GM12878 (cell line): ENCODE data around the gene MYO1D. TPM values are rescaled to one million over a fixed set of nuclear protein-coding genes. Genes with fewer than 3 reads are reported as not detected.

Source experiments
- ATAC-seq: fragments of 200-7000 bp; cut with Tn5 transposase; 3 replicates; pipeline ENCODE4 v1.9.1; 2020; ENCODE audit warnings: mild to moderate bottlenecking, moderate library complexity
- BruUV-seq: library from RNA; stranded (reverse); fragments of 400-500 nt; replicated peaks from 2 replicates; lab custom pipeline; 2021; lab: Mats Ljungman, UMichigan
- CTCF ChIA-PET: fragments of 300-600 bp; sonication (Branson Sonifier 250); formaldehyde crosslinking; extraction: SDS; loops from one replicate; lab custom pipeline; 2021; ENCODE audit warnings: inconsistent platforms; lab: Yijun Ruan, JAX
- POLR2A ChIA-PET: fragments of 350-600 bp; formaldehyde crosslinking; extraction: SDS; loops from one replicate; lab custom pipeline; 2021; ENCODE audit warnings: inconsistent platforms; lab: Charles Lee
- RAD21 ChIA-PET: fragments of 300-600 bp; sonication (Branson Sonifier 250); formaldehyde crosslinking; loops from one replicate; lab custom pipeline; 2023; ENCODE audit warnings: antibody characterized with exemption; ENCODE audit not compliant: unreplicated experiment; lab: Charles Lee
- SMC1A ChIA-PET: fragments of 300-600 bp; sonication (Branson Sonifier 250); formaldehyde crosslinking; loops from one replicate; lab custom pipeline; 2023; ENCODE audit not compliant: unreplicated experiment, uncharacterized antibody; lab: Charles Lee
- DNase-seq: peaks from one replicate; pipeline ENCODE4 v3.0.0-alpha.2; 2011; ENCODE audit warnings: low read depth, low spot score
- FAIRE-seq: peaks from 3 replicates; lab custom pipeline; 2011; peaks lifted over from hg19 to GRCh38; lab: Jason Lieb, UNC
- H2AFZ ChIP-seq: 2 replicates; pipeline ENCODE4 v1.6.0; 2011; ENCODE audit warnings: low read depth, low read length, control low read depth; ENCODE audit not compliant: control insufficient read depth
- H3K27ac ChIP-seq: 2 replicates; pipeline ENCODE4 v1.5.1; 2011; ENCODE audit warnings: control low read depth; ENCODE audit not compliant: control insufficient read depth, insufficient read depth
- H3K27me3 ChIP-seq, 2 experiments: replicated peaks in 1 of 2; 2 replicates each; pipeline versions ENCODE4 v1.6.0 to v1.6.1; 2011; ENCODE audit warnings: low read length in 1 of 2; ENCODE audit not compliant: control insufficient read depth in 2 of 2, insufficient read depth in 2 of 2
- H3K36me3 ChIP-seq, 2 experiments: 2 replicates each; pipeline ENCODE4 v1.5.1; 2011; ENCODE audit warnings: low read length in 1 of 2; ENCODE audit not compliant: control insufficient read depth in 2 of 2, insufficient read depth in 2 of 2
- H3K4me1 ChIP-seq: 2 replicates; pipeline ENCODE4 v1.6.1; 2011; ENCODE audit warnings: mild to moderate bottlenecking, low read length, moderate library complexity, mixed read lengths; ENCODE audit not compliant: control insufficient read depth, insufficient read depth
- H3K4me2 ChIP-seq: 2 replicates; pipeline ENCODE4 v1.6.0; 2011; ENCODE audit warnings: control low read depth; ENCODE audit not compliant: control insufficient read depth, insufficient read depth
- H3K4me3 ChIP-seq: fragments of 200-600 bp; sonication (generic); 2 replicates; pipeline ENCODE4 v1.5.1; 2016
- H3K79me2 ChIP-seq: 2 replicates; pipeline ENCODE4 v1.6.0; 2011; ENCODE audit warnings: low read length; ENCODE audit not compliant: control insufficient read depth, insufficient read depth
- H3K9ac ChIP-seq: 2 replicates; pipeline ENCODE4 v1.8.0; 2011; ENCODE audit warnings: low read length, control low read depth, mixed read lengths; ENCODE audit not compliant: control insufficient read depth, insufficient read depth
- H3K9me3 ChIP-seq: replicated peaks from 3 replicates; pipeline ENCODE4 v1.5.1; 2011; ENCODE audit warnings: mild to moderate bottlenecking, low read length; ENCODE audit not compliant: control insufficient read depth, insufficient read depth
- H4K20me1 ChIP-seq: 2 replicates; pipeline ENCODE4 v1.6.0; 2011; ENCODE audit not compliant: control insufficient read depth, insufficient read depth
- CHD4 ChIP-seq: fragments of 200-600 bp; sonication (generic); IDR thresholded peaks from 2 replicates; pipeline ENCODE4 v1.6.1; 2016; ENCODE audit warnings: mild to moderate bottlenecking
- MXI1 ChIP-seq: fragments of 150-350 bp; IDR thresholded peaks from 2 replicates; pipeline ENCODE4 v1.6.1; 2011; ENCODE audit warnings: low read depth, mild to moderate bottlenecking, inconsistent platforms, low read length, improper control_type of control experiment
- SMARCA5 ChIP-seq: fragments of 450-650 bp; IDR thresholded peaks from 2 replicates; pipeline ENCODE4 v1.6.1; 2017; ENCODE audit warnings: mild to moderate bottlenecking
- SMC3 ChIP-seq: IDR thresholded peaks from 2 replicates; pipeline ENCODE4 v1.6.1; 2011; ENCODE audit warnings: low read length, improper control_type of control experiment, borderline replicate concordance
- YY1 ChIP-seq: IDR thresholded peaks from 2 replicates; pipeline ENCODE4 v1.6.1; 2011; ENCODE audit warnings: low read depth, mild to moderate bottlenecking, low read length
- WGBS: methylation state at CpG from one replicate; pipeline ENCODE4 v1.1.6; 2016; ENCODE audit warnings: low lambda C conversion rate; ENCODE audit not compliant: insufficient replicate concordance, insufficient coverage; ENCODE audit errors: missing lambda C conversion rate; 5-methylcytosine and 5-hydroxymethylcytosine counted together
- in situ Hi-C: fragments of 300-500 bp; cut with MboI; formaldehyde crosslinking; loops from 9 replicates; pipeline ENCODE4 v1.14.3; 2018; ENCODE audit warnings: mixed read lengths
- intact Hi-C: fragments of 100-400 bp; cut with micrococcal nuclease; formaldehyde crosslinking; loops from one replicate; pipeline ENCODE4 v1.14.2; 2022; ENCODE audit not compliant: unreplicated experiment
- polyA plus RNA-seq, 11 experiments: library from polyadenylated mRNA; depleted of rRNA in 4 of 11; unstranded in 6 of 11; stranded (reverse) in 5 of 11; fragments of >200 nt; fragmentation: Nextera tagmentation in 4 of 11; fragmentation: Illumina TruSeq in 1 of 11; extraction: Ambion mirVana in 4 of 11; extraction: Trizol in 1 of 11; gene quantifications; 1 replicate in 1 of 11; 2 replicates in 10 of 11; pipeline versions ENCODE4 v1.2.1 to v1.2.3, GENCODE V29; 2011 to 2016; ENCODE audit warnings: inconsistent platforms in 2 of 11, missing spikeins in 2 of 11, low read depth in 1 of 11
- total RNA-seq, 4 experiments: library from RNA; depleted of rRNA in 3 of 4; stranded (reverse); fragments of >200 nt in 3 of 4; fragmentation: Illumina TruSeq in 1 of 4; extraction: Trizol in 1 of 4; gene quantifications; 2 replicates each; pipeline versions ENCODE4 v1.2.1 to v1.2.3, GENCODE V29; 2013 to 2021
- TF ChIP-seq, protein P1 (sequence below): fragments of 450-650 bp; IDR thresholded peaks from 2 replicates; pipeline ENCODE4 v1.6.1; 2017; ENCODE audit warnings: mild to moderate bottlenecking, moderate library complexity
- TF ChIP-seq, protein P2 (sequence below): fragments of 450-650 bp; IDR thresholded peaks from 2 replicates; pipeline ENCODE4 v1.6.1; 2017; ENCODE audit warnings: mild to moderate bottlenecking, low read depth, inconsistent platforms; ENCODE audit not compliant: poor library complexity, severe bottlenecking

Gene MYO1D
- total and polyA plus RNA-seq, 10 of the 15 experiments (the other 5 are each of a cell fraction or from before 2014, with no cell fraction given) = 1.8 to 37.7 (median 25.4) TPM

DNA sequence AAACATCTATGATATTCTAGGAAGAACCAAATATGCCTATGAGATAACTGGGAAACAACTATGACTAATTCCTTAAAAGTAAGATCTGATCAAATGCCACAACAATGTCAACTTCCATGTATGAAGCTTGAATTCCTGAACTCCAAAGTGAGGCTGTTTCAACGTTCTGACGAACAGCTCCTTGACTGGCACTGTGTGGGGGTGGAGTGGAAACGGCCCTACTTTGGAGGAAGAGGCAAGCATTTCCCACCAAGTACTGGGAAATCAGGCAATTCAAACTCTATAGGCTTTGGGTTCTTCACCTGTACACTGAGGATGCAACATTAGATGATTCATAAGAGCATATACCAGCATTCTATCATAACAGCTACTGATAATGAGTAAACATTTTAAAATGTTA, 203.0 kb downstream of the MYO1D start:
- Histone ChIP-seq H4K20me1 (no peaks in the 10 kb centered on the region), H3K27me3 (no peaks in the 10 kb centered on the region)
- TF ChIP-seq, protein P1, sequence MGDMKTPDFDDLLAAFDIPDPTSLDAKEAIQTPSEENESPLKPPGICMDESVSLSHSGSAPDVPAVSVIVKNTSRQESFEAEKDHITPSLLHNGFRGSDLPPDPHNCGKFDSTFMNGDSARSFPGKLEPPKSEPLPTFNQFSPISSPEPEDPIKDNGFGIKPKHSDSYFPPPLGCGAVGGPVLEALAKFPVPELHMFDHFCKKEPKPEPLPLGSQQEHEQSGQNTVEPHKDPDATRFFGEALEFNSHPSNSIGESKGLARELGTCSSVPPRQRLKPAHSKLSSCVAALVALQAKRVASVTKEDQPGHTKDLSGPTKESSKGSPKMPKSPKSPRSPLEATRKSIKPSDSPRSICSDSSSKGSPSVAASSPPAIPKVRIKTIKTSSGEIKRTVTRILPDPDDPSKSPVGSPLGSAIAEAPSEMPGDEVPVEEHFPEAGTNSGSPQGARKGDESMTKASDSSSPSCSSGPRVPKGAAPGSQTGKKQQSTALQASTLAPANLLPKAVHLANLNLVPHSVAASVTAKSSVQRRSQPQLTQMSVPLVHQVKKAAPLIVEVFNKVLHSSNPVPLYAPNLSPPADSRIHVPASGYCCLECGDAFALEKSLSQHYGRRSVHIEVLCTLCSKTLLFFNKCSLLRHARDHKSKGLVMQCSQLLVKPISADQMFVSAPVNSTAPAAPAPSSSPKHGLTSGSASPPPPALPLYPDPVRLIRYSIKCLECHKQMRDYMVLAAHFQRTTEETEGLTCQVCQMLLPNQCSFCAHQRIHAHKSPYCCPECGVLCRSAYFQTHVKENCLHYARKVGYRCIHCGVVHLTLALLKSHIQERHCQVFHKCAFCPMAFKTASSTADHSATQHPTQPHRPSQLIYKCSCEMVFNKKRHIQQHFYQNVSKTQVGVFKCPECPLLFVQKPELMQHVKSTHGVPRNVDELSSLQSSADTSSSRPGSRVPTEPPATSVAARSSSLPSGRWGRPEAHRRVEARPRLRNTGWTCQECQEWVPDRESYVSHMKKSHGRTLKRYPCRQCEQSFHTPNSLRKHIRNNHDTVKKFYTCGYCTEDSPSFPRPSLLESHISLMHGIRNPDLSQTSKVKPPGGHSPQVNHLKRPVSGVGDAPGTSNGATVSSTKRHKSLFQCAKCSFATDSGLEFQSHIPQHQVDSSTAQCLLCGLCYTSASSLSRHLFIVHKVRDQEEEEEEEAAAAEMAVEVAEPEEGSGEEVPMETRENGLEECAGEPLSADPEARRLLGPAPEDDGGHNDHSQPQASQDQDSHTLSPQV = no peak
- TF ChIP-seq YY1 = no peak
- no peak for TF ChIP-seq CHD4
- TF ChIP-seq SMARCA5 = no peak
- TF ChIP-seq, protein P2, sequence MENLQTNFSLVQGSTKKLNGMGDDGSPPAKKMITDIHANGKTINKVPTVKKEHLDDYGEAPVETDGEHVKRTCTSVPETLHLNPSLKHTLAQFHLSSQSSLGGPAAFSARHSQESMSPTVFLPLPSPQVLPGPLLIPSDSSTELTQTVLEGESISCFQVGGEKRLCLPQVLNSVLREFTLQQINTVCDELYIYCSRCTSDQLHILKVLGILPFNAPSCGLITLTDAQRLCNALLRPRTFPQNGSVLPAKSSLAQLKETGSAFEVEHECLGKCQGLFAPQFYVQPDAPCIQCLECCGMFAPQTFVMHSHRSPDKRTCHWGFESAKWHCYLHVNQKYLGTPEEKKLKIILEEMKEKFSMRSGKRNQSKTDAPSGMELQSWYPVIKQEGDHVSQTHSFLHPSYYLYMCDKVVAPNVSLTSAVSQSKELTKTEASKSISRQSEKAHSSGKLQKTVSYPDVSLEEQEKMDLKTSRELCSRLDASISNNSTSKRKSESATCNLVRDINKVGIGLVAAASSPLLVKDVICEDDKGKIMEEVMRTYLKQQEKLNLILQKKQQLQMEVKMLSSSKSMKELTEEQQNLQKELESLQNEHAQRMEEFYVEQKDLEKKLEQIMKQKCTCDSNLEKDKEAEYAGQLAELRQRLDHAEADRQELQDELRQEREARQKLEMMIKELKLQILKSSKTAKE = no peak
- TF ChIP-seq SMC3 = no peak
- no peak for TF ChIP-seq MXI1
- TF ChIP-seq, all 136 proteins: peak for 0
- no TSS peak for BruUV-seq
- RAD21 ChIA-PET = no interaction called here
- Histone ChIP-seq H3K9ac (no peak overlapping the region), H2AFZ (no peak overlapping the region), H3K9me3 (no peaks in the 10 kb centered on the region; the same call in 2 of the 3 replicates), H3K4me2 (no peak overlapping the region), H3K79me2 (no peaks in the 10 kb centered on the region), H3K4me3 (no peak overlapping the region), H3K27ac (no peak overlapping the region), H3K36me3 (no peaks in the 10 kb centered on the region), H3K4me1 (no peaks in the 10 kb centered on the region)
- ATAC-seq = no peak
- CTCF ChIA-PET = interaction anchor here (0.7 to 1.8 kb wide), 3 partner anchors 13 to 190 kb away, joined by 4 to 9 read pairs (median 6); no protein-coding TSS in a partner anchor
- SMC1A ChIA-PET = interaction anchor here (1.2 kb wide), 1 partner anchor 13 kb away, joined by 3 read pairs; no protein-coding TSS in a partner anchor
- 71% methylated on average over 3 of the region's 3 CpGs for WGBS
- in situ Hi-C loops (no loop called here), intact Hi-C loops (no loop called here)
- no peak for DNase-seq
- no peak for FAIRE-seq
- POLR2A ChIA-PET = no interaction called here
